Retinal pigment epithelial cell (primary cell): ENCODE results near the gene KDM2A.

Experiments used
- DNase-seq: peaks from one replicate; pipeline ENCODE4 v3.0.0-alpha.2; 2010; ENCODE audit warnings: low read depth
- H3K4me3 ChIP-seq: 2 replicates; pipeline ENCODE4 v1.5.1; 2011; ENCODE audit warnings: mild to moderate bottlenecking, low read length, control low read depth, moderate library complexity
- TF ChIP-seq, protein P1 (sequence below): conservative IDR thresholded peaks from 2 replicates; pipeline ENCODE4 v1.5.1; 2011; ENCODE audit warnings: low read depth, low read length, control low read depth, inconsistent platforms

The KDM2A gene

DNA sequence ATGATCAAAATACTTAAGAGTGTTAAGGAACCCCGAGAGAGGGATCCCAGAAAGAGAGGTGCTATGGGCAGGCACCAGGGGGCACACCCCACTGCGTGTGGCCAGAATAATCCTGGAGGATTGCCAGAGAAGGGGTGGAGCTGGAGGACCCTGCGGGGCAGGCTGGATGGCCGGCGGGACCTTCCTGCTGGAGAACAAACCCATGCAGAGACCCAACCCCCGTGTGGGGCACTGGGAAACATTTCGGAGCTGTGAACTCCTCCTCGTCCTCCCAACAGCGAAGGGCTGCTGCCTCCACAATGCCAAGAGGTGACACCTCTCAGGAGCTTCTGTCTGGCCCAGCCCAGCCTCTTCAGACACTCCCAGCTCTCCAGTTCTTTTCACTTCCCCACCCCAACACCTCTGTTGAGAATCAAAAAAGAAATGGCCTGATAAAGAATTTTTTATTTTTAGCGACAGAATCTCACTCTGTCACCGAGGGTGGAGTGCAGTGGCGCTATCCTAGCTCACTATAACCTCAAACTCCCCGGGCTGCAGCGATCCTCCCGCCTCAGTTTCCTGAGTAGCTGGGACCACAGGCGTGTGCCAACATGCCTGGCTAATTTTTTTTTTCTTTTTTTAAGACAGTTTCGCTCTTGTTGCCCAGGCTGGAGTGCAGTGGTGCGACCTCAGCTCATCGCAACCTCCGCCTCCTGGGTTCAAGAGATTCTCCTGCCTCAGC, 36.8 kb upstream of the KDM2A start:
- no peak for DNase-seq
- H3K4me3 ChIP-seq, result no peak overlapping the region
- TF ChIP-seq, protein P1, sequence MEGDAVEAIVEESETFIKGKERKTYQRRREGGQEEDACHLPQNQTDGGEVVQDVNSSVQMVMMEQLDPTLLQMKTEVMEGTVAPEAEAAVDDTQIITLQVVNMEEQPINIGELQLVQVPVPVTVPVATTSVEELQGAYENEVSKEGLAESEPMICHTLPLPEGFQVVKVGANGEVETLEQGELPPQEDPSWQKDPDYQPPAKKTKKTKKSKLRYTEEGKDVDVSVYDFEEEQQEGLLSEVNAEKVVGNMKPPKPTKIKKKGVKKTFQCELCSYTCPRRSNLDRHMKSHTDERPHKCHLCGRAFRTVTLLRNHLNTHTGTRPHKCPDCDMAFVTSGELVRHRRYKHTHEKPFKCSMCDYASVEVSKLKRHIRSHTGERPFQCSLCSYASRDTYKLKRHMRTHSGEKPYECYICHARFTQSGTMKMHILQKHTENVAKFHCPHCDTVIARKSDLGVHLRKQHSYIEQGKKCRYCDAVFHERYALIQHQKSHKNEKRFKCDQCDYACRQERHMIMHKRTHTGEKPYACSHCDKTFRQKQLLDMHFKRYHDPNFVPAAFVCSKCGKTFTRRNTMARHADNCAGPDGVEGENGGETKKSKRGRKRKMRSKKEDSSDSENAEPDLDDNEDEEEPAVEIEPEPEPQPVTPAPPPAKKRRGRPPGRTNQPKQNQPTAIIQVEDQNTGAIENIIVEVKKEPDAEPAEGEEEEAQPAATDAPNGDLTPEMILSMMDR, result peak; percentile 34

DNA sequence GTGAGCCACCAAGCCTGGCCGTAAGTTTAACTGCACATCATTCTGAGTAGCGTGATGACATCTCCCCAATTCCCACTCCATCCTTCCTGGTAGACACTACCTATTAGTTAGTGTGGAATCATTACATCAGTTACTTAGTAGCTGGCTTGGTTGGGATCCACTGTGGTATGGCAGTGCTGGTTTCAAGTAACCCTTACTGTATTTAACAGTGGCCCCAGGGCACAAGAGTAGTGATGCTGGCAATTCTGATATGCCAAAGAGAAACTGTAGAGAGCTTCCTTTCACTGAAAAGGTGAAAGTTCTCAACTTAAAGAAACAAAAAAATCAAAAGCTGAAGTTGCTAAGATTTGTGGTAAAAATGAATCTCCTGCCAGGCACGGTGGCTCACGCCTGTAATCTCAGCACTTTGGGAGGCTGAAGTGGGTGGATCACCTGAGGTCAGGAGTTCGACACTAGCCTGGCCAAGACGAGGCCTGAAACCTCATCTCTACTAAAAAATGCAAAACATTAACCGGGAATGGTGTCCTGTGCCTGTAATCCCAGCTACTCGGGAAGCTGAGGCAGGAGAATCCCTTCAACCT, 35.2 kb upstream of the KDM2A start:
- H3K4me3 ChIP-seq, result no peak overlapping the region
- TF ChIP-seq, protein P1, result no peak
- no peak for DNase-seq

DNA sequence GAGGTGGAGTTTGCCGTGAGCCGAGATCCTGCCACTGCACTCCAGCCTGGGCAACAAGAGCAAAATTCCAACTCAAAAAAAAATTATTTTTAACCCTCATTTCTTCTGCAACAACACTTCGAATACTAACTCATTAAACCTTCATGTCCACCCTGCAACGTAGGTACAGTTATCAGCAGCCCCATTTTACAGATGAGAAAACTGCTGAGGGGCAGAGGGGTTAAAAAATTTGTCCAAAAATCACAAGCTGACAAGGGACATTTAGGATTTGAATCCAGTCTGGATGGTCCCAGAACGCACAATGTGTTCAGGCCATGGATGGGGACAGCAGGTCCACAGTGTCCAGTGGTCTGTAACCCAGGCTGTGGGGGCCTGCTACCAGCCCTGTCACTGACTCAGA, 33.4 kb upstream of the KDM2A start:
- TF ChIP-seq, protein P1, result no peak
- H3K4me3 ChIP-seq, result no peak overlapping the region
- no peak for DNase-seq

DNA sequence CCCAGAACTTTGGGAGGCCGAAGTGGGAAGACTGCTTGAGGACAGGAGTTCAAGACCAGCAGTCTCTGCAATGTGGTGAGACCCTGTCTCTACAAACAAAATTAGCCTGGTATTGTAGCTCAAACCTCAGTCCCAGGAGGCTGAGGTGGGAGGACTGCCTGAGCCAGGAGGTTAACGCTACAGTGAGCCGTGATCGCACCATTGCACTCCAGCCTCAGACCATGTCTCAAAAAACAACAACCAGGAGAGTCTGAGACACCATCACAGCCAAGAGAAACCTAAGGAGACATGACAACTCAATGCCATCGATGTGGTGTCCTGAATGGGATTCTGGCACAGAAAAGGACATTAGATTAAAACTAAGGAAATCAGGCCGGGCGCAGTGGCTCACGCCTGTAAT, 28.3 kb upstream of the KDM2A start:
- DNase-seq, result no peak
- no peak overlapping the region for H3K4me3 ChIP-seq
- TF ChIP-seq, protein P1, result no peak

DNA sequence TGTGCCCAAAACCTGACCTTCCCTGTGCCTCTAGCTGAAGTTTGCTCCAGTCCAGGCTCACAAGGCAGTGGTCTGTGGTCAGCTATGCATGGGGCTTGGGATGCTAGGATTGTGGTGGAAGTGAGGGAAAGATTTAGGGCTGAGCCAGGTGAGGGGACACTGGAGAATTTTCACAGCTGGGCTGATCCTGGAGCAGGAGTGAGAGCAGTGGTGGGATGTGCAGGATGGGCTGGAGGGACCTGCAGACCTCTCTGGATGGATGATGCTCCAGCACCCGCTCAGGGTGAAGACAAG, 23.9 kb upstream of the KDM2A start:
- H3K4me3 ChIP-seq, result no peak overlapping the region
- no peak for DNase-seq
- TF ChIP-seq, protein P1, result no peak

DNA sequence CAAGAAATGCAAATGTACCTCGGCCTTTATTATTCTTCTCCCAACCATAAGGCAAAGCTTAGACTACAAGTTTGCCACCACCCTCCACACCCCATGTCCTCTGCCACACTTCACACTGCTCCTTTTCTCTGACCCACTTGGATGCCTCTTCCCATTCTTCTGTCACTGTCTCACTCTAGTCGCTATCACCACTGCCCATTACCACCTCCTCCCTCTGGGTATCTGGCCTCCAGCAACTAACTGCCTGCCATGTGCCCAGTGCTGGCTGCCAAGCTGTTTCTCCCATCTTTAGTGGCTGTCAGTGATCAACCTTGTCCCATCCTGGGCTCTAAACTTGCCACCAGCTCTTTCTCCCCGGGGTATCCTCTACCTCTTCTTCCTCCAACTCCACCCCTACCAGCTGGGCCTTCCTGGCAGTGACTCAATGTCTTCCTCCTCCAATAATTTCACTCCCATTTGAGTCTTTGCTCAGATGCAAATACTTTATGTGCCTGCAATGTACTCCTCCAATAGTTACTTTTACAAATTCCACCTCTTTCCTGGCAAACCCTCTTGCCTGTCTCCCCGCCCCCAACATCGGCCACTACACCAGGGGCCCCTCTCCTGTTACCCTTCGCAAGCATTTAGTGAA, 20.1 kb upstream of the KDM2A start:
- H3K4me3 ChIP-seq, result no peak overlapping the region
- TF ChIP-seq, protein P1, result no peak
- DNase-seq, result no peak

DNA sequence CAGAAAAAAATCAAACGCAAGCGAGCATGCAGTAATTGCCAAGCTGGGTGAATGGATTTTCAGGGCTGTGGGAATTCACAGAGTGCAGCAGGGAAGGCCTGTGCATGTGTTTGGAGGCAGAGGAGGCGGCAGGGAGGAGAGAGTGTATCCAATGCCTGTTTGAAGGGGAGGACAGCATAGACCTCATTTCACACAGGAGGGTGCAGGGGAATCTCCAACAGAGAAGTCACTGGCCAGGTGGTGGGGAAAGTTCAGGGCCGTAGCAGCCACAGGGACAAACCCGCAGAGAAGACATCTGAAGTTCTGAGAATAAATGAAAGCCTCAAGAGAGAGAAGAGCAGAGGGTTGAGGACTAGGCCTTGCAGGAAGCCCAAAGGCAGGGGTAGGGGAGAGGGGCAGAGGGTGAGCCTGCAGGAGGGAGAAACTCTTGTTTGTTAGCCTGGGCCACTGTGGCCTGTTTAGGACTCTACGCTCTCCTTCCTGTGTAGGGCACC, 19.2 kb upstream of the KDM2A start:
- no peak for DNase-seq
- no peak overlapping the region for H3K4me3 ChIP-seq
- TF ChIP-seq, protein P1, result no peak
